Hepatocyte (in vitro differentiated cells): ENCODE results near the gene C6orf136. TPM values are rescaled to one million over a fixed set of nuclear protein-coding genes. Genes with fewer than 3 reads are reported as not detected.
A peak's percentile ranks its signal among the peaks of the same experiment; 100 is the strongest.

Experiments
- DNase-seq: peaks from one replicate; pipeline ENCODE4 v3.0.0-alpha.2; 2016; ENCODE audit warnings: low spot score
- H2AFZ ChIP-seq: fragments of 200-600 bp; sonication (generic); 2 replicates; pipeline ENCODE4 v1.6.0; 2016; ENCODE audit warnings: antibody characterized with exemption, mild to moderate bottlenecking
- H3K27ac ChIP-seq: fragments of 200-600 bp; sonication (generic); 2 replicates; pipeline ENCODE4 v1.5.1; 2016; ENCODE audit warnings: mild to moderate bottlenecking
- H3K27me3 ChIP-seq: fragments of 200-600 bp; sonication (generic); 2 replicates; pipeline ENCODE4 v1.6.1; 2016
- H3K36me3 ChIP-seq: fragments of 200-600 bp; sonication (generic); replicated peaks from 2 replicates; pipeline ENCODE4 v1.5.1; 2016; ENCODE audit warnings: low read depth; ENCODE audit not compliant: insufficient read depth
- H3K4me1 ChIP-seq: fragments of 200-600 bp; sonication (generic); 2 replicates; pipeline ENCODE4 v1.5.1; 2016; ENCODE audit warnings: mild to moderate bottlenecking, moderate library complexity; ENCODE audit not compliant: insufficient read depth
- H3K4me2 ChIP-seq: fragments of 200-600 bp; sonication (generic); 2 replicates; pipeline ENCODE4 v1.6.0; 2016
- H3K4me3 ChIP-seq: fragments of 200-600 bp; sonication (generic); 2 replicates; pipeline ENCODE4 v1.5.1; 2016; ENCODE audit warnings: mild to moderate bottlenecking
- H3K79me2 ChIP-seq: fragments of 200-600 bp; sonication (generic); 2 replicates; pipeline ENCODE4 v1.6.0; 2017; ENCODE audit warnings: mild to moderate bottlenecking
- H3K9me2 ChIP-seq: fragments of 200-600 bp; sonication (generic); replicated peaks from 2 replicates; pipeline ENCODE4 v1.6.0; 2017; ENCODE audit warnings: mild to moderate bottlenecking; ENCODE audit not compliant: insufficient read depth
- H3K9me3 ChIP-seq: fragments of 200-600 bp; sonication (generic); 2 replicates; pipeline ENCODE4 v1.5.1; 2016; ENCODE audit warnings: low read depth, mild to moderate bottlenecking
- H4K20me1 ChIP-seq: fragments of 200-600 bp; sonication (generic); 2 replicates; pipeline ENCODE4 v1.6.0; 2016; ENCODE audit warnings: mild to moderate bottlenecking; ENCODE audit not compliant: insufficient read depth, poor library complexity, severe bottlenecking
- CTCF ChIP-seq: fragments of 200-600 bp; sonication (generic); IDR thresholded peaks from 2 replicates; pipeline ENCODE4 v1.5.1; 2016; ENCODE audit warnings: antibody characterized with exemption, mild to moderate bottlenecking; ENCODE audit not compliant: poor library complexity
- EZH2 ChIP-seq: fragments of 200-600 bp; sonication (generic); IDR thresholded peaks from 2 replicates; pipeline ENCODE4 v1.6.1; 2016; ENCODE audit warnings: antibody characterized with exemption, mild to moderate bottlenecking, borderline replicate concordance
- EZH2phosphoT487 ChIP-seq: fragments of 200-600 bp; sonication (generic); IDR thresholded peaks from one replicate; pipeline ENCODE4 v1.6.1; 2018; ENCODE audit warnings: antibody characterized with exemption, mild to moderate bottlenecking, low read depth, moderate library complexity; ENCODE audit not compliant: unreplicated experiment, severe bottlenecking
- WGBS: methylation state at CpG from one replicate; pipeline ENCODE4 v1.1.6; 2016; ENCODE audit warnings: low lambda C conversion rate; ENCODE audit errors: missing lambda C conversion rate; 5-methylcytosine and 5-hydroxymethylcytosine counted together
- polyA plus RNA-seq: library from polyadenylated mRNA; unstranded; fragments of >200 nt; fragmentation: Nextera tagmentation; extraction: Ambion mirVana; gene quantifications from 2 replicates; pipeline ENCODE4 v1.2.1, GENCODE V29; 2016
- total RNA-seq: library from RNA; depleted of rRNA; stranded (reverse); fragments of >200 nt; gene quantifications from 2 replicates; pipeline ENCODE4 v1.2.3, GENCODE V29; 2014

C6orf136 gene
- total and polyA plus RNA-seq, 2 experiments from 2014 or later: 8.7 to 16.9 TPM

GRCh38 chr6:30670760-30671527, 24.0 kb downstream of the C6orf136 start:
- TF ChIP-seq EZH2: no peak
- TF ChIP-seq CTCF: peak; percentile 8
- Histone ChIP-seq H3K4me1 (peaks cover 8% of the 10 kb centered on the region), H3K79me2 (peaks cover 16% of the 10 kb centered on the region), H3K4me3 (no peak overlapping the region), H3K9me3 (no peaks in the 10 kb centered on the region), H3K27me3 (no peaks in the 10 kb centered on the region), H3K9me2 (no peaks in the 10 kb centered on the region), H3K27ac (no peak overlapping the region), H2AFZ (no peak overlapping the region), H3K4me2 (peak overlapping the region; percentile 90), H3K36me3 (no peaks in the 10 kb centered on the region), H4K20me1 (no peaks in the 10 kb centered on the region)
- whole genome bisulfite sequencing: 95% methylated on average over 27 of the region's 27 CpGs
- no peak for DNase-seq

GRCh38 chr6:30672445-30673253, 25.7 kb downstream of the C6orf136 start, which contains the start of gene DHX16:
DHX16 (minus strand) TSS chr6:30673006; CDS start chr6:30672841, 165 bp downstream.
- Histone ChIP-seq H3K4me1 (peaks cover 8% of the 10 kb centered on the region), H3K9me3 (no peaks in the 10 kb centered on the region), H3K4me2 (peak within 1 kb of the TSS; percentile 90), H3K27ac (peak within 1 kb of the TSS; percentile 75), H3K36me3 (no peaks in the 10 kb centered on the region), H2AFZ (peak within 1 kb of the TSS; percentile 65), H3K27me3 (no peaks in the 10 kb centered on the region), H3K4me3 (peak within 1 kb of the TSS; percentile 82), H3K9me2 (no peaks in the 10 kb centered on the region), H4K20me1 (no peaks in the 10 kb centered on the region), H3K79me2 (peaks cover 16% of the 10 kb centered on the region)
- DNase-seq: peak; percentile 96
- TF ChIP-seq CTCF (peak; percentile 99), EZH2 (no peak)
- whole genome bisulfite sequencing: under 1% methylated on average over 57 of the region's 57 CpGs

- H3K36me3 ChIP-seq: no peaks in the 10 kb centered on the region
- no peak overlapping the region for H2AFZ ChIP-seq
- no peaks in the 10 kb centered on the region for H3K27me3 ChIP-seq
- no peaks in the 10 kb centered on the region for H4K20me1 ChIP-seq
- no peak for TF ChIP-seq CTCF
- TF ChIP-seq EZH2: no peak
- no peak for TF ChIP-seq EZH2phosphoT487
- no peaks in the 10 kb centered on the region for H3K9me2 ChIP-seq
- no peaks in the 10 kb centered on the region for H3K9me3 ChIP-seq
- H3K4me3 ChIP-seq: no peak overlapping the region
- no peak overlapping the region for H3K4me2 ChIP-seq
- WGBS: 93% methylated on average over 10 of the region's 10 CpGs
- no peak overlapping the region for H3K27ac ChIP-seq
- H3K4me1 ChIP-seq: peaks cover 6% of the 10 kb centered on the region
- peaks cover 19% of the 10 kb centered on the region for H3K79me2 ChIP-seq
- DNase-seq: no peak
These were observed 29.8 kb downstream of the C6orf136 start for GRCh38 chr6:30676660-30677285.
